ENCODE results near the gene IFNA17. TPM values are rescaled to one million over a fixed set of nuclear protein-coding genes. Genes with fewer than 3 reads are reported as not detected.
A peak's percentile ranks its signal among the peaks of the same experiment; 100 is the strongest.
"Not testable (repeated sequence)": the region's sequence is repeated elsewhere in the genome, so short reads cannot be mapped to it uniquely, and the experiment has no call there.

The IFNA17 gene
- total RNA-seq, 1 experiment from 2014 or later, result not detected

GRCh38 chr9:21234153-21234687 is 6.2 kb upstream of the IFNA17 start:
- Histone ChIP-seq H3K27me3 (no peaks in the 10 kb centered on the region), H3K36me3 (no peaks in the 10 kb centered on the region), H3K9me3 (replicated peaks) (no peaks in the 10 kb centered on the region), H3K4me1 (no peaks in the 10 kb centered on the region), H3K27ac (no peak overlapping the region), H3K4me3 (no peak overlapping the region)
- DNase-seq, result no peak

DNA sequence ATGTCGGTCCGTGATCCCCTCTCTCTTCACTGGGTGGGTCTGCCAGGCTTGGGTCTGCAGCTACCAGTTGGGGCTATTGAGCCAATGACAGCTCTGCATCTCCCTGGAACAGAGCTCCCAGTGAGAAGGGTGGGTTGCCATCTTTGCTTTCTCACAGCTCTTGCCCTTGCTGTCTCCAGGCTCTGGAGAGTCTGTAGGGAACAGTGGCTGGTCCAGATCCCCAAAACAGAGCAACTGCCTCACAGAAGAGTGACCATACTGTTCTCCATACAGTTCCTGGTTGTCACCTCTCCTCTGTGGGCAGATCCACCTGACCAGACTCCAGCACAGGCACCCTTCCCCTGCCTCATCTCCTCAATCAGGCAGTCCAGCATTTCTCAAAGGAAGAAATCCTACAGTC is 5.2 kb upstream of the IFNA17 start:
- H3K27me3 ChIP-seq, result no peaks in the 10 kb centered on the region
- DNase-seq, result no peak
- H3K36me3 ChIP-seq, result no peaks in the 10 kb centered on the region
- H3K4me3 ChIP-seq, result no peak overlapping the region
- no peaks in the 10 kb centered on the region for H3K9me3 ChIP-seq (replicated peaks)
- no peaks in the 10 kb centered on the region for H3K4me1 ChIP-seq
- H3K27ac ChIP-seq, result no peak overlapping the region

DNA sequence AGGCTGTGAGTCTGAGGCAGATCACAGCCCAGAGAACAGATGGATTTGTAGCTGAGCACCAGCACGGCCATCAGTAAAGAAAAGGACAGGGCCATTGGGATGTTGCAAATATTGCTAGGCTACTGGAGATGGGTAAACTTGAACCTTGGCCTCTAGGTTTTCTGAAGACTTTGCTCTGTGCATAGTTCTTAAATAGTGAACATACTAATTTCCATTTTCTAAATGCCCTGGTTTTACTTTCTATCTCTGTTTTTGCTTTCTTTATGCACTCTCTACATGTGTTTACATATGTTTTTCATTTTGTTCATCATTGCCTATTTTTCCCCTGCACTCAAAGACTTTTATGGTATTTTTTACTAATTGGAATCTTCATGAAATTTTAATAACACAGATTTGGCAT is 10.8 kb downstream of the IFNA17 start, which contains the start of gene IFNA16:
Gene IFNA16 (minus strand): TSS at position 101 of the 400 bp plus-strand sequence. CDS start 6 bp downstream, at position 95.
- H3K4me3 ChIP-seq; H3K27me3 ChIP-seq; H3K4me1 ChIP-seq; H3K9me3 ChIP-seq (replicated peaks); H3K36me3 ChIP-seq; DNase-seq; H3K27ac ChIP-seq: not testable (repeated sequence)

- not testable (repeated sequence) for H3K4me3 ChIP-seq; H3K9me3 ChIP-seq (replicated peaks); H3K27ac ChIP-seq; H3K27me3 ChIP-seq; H3K36me3 ChIP-seq; H3K4me1 ChIP-seq
- DNase-seq, result peak in 1 of 2 experiments; percentile 13
Measured at GRCh38 chr9:21213411-21214326, 14.4 kb downstream of the IFNA17 start.

DNA sequence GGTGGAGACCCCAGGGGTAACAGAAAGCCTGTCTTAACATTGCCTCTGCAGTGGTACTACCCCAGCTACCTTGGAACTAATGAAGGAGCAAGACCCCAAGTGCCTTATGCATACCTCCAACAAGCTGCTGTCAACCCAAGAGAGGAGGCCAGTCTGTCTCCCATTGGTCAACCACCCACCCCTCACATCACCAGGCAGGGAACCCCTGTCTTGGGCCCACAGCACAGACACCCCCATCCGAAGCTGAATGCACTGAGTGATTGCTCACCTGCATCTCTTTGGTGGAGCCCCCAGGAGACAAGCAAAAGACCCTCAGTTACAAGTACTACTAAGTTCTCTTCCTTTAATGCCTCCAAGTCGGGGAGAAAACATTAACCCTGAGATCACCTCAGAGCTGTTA is 15.9 kb downstream of the IFNA17 start:
- not testable (repeated sequence) for H3K27me3 ChIP-seq; H3K9me3 ChIP-seq (replicated peaks); H3K4me1 ChIP-seq; DNase-seq; H3K27ac ChIP-seq; H3K4me3 ChIP-seq; H3K36me3 ChIP-seq

DNA sequence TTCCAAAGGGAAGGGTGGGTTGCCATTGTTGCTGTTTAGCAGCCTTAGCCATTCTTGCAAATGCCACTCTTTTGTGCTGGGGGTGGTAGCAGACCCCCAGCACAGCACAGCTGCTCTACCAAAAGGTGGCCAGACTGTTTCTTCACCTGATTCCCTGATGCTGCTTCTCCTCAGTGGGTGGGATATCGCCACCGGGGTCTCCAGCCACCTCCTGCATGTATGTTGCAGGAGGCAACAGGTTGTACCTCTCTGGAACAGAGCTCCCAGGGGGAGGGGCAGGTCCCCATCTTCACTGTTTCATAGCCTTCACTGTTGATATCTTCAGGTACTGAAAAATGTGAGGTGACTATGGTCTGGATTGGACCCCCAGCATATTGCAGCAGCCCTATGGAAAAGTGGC is 17.2 kb downstream of the IFNA17 start:
- H3K4me1 ChIP-seq; H3K27me3 ChIP-seq; H3K27ac ChIP-seq; H3K36me3 ChIP-seq; DNase-seq; H3K4me3 ChIP-seq; H3K9me3 ChIP-seq (replicated peaks): not testable (repeated sequence)

DNA sequence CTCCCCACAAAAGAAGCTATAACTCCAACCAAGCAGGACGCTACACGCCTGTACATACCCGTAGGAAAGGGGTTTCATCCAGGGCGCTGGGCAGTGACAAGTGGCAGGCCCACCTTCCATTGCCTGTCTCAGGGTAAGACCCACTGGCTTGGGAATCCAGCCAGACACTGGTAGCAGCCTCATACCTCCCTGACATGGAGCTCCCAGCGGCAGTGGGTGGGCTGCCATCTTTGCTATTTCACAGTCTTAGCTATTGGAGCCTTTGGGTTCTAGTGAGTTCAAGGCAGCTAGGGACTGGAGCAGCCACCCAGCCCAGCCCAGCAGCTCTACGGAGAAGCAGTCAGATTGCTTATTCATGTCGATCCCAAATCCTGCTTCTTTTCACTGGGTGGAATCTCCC is 17.7 kb downstream of the IFNA17 start:
- H3K9me3 ChIP-seq (replicated peaks), result no peaks in the 10 kb centered on the region
- no peak for DNase-seq
- no peaks in the 10 kb centered on the region for H3K36me3 ChIP-seq
- H3K27me3 ChIP-seq, result no peaks in the 10 kb centered on the region
- no peaks in the 10 kb centered on the region for H3K4me1 ChIP-seq
- H3K27ac ChIP-seq, result no peak overlapping the region
- H3K4me3 ChIP-seq, result no peak overlapping the region

DNA sequence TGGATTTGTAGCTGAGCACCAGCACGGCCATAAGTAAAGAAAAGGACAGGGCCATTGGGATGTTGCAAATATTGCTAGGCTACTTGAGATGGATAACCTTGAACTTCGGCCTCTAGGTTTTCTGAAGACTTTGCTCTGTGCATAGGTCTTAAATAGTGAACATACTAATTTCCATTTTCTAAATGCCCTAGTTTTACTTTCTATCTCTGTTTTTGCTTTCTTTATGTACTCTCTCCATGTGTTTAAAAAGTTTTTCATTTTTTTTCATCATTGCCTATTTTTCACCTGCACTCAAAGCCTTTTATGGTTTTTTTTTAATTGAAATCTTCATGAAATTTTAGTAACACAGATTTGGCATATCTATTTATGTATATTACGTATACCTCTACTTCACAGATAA is 21.0 kb downstream of the IFNA17 start, which contains the start of gene IFNA10:
Gene IFNA10 (minus strand): TSS at position 101 of the 400 bp plus-strand sequence. CDS start 46 bp downstream, at position 55.
- H3K4me1 ChIP-seq, result not testable (repeated sequence)

GRCh38 chr9:21205204-21205603 is 22.8 kb downstream of the IFNA17 start:
- no peaks in the 10 kb centered on the region for H3K4me1 ChIP-seq
- no peaks in the 10 kb centered on the region for H3K27me3 ChIP-seq
- H3K4me3 ChIP-seq, result no peak overlapping the region
- no peaks in the 10 kb centered on the region for H3K9me3 ChIP-seq (replicated peaks)
- no peak overlapping the region for H3K27ac ChIP-seq
- H3K36me3 ChIP-seq, result no peaks in the 10 kb centered on the region
- no peak for DNase-seq

More for the DNA sequence above, 21.0 kb downstream of the IFNA17 start, which contains the start of gene IFNA10:
- H3K27ac ChIP-seq; H3K27me3 ChIP-seq; H3K36me3 ChIP-seq; H3K4me3 ChIP-seq; H3K9me3 ChIP-seq (replicated peaks); DNase-seq: not testable (repeated sequence)

GRCh38 chr9:21202105-21202504 is 25.9 kb downstream of the IFNA17 start, which contains the start of gene IFNA7:
IFNA7 (minus strand) TSS chr9:21202205; CDS start chr9:21202165, 40 bp downstream.
- DNase-seq; H3K27me3 ChIP-seq; H3K4me1 ChIP-seq; H3K27ac ChIP-seq; H3K9me3 ChIP-seq (replicated peaks); H3K4me3 ChIP-seq; H3K36me3 ChIP-seq: not testable (repeated sequence)

DNA sequence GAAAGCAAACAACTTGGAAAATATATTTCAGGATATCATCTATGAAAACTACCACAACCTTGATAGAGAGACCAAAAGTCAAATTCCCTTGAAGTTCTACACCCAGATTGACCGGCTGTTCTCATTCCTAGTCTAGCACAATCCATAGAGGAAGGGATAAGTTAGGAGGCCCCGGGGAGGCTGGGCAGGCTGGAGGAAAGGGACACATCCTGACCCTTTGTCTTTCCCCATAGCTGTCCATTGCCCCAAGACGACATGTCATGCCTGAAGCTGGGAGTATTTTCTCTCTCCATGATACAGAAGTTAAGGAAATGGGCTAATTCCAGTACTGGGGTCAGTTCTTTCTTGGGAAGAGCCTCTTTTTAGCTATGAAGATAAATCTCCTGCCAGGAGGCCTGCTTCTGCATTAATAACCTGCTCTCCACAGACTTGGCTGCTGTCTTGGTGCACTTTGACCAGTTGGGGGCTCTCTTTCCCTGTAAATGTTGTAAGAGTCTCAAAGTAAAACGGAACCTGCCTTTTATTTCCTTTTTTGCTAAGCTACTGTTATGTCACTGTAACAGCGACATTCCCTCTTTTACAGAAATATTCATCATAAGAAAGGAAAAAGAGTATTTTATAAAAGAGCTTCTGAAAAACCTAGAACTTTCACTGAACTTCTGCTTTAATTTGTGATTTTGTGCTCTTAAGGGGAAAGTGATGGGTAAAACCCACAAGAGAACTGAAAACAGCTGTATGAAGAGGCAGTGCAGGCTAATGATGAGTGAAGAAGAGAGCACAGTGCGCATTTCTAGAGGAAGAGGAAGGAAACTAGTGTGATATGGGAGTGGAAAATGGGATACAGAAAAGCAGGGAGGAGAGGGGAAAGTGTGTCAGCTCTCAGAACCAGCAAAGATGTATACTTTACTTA is 32.9 kb downstream of the IFNA17 start:
- peak; percentile 8 to 24 for DNase-seq

GRCh38 chr9:21187487-21187886 is 40.5 kb downstream of the IFNA17 start, which contains the start of gene IFNA4:
IFNA4 (minus strand) TSS chr9:21187587; CDS start chr9:21187531, 56 bp downstream.
- not testable (repeated sequence) for H3K27ac ChIP-seq; H3K9me3 ChIP-seq (replicated peaks); DNase-seq; H3K4me1 ChIP-seq; H3K36me3 ChIP-seq; H3K4me3 ChIP-seq; H3K27me3 ChIP-seq

More for the DNA sequence above, 32.9 kb downstream of the IFNA17 start:
- H3K36me3 ChIP-seq; H3K4me3 ChIP-seq; H3K27me3 ChIP-seq; H3K27ac ChIP-seq; H3K9me3 ChIP-seq (replicated peaks); H3K4me1 ChIP-seq: not testable (repeated sequence)

DNA sequence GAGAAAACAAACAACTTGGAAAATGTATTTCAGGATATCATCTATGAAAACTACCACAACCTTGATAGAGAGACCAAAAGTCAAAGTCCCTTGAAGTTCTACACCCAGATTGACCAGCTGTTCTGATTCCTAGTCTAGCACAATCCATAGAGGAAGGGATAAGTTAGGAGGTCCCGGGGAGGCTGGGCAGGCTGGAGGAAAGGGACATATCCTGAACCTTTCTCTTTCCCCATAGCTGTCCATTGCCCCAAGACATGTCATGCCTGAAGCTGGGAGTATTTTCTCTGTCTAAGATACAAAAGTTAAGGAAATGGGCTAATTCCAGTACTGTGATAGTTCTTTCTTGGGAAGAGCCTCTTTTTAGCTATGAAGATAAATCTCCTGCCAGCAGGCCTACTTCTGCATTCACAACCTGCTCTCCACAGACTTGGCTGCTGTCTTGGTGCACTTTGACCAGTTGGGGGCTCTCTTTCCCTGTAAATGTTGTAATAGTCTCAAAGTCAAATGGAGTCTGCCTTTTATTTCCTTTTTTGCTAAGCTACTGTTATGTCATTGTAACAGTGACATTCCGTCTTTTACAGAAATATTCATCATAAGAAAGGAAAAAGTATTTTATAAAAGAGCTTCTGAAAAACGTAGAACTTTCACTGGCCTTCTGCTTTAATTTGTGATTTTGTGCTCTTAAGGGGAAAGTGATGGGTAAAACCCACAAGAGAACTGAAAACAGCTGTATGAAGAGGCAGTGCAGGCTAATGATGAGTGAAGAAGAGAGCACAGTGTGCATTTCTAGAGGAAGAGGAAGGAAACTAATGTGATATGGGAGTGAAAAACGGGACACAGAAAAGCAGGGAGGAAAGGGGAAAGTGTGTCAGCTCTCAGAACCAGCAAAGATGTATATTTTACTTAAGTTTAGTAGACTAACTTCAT is 44.9 kb downstream of the IFNA17 start:
- H3K27ac ChIP-seq; H3K4me1 ChIP-seq; H3K4me3 ChIP-seq; H3K36me3 ChIP-seq; H3K27me3 ChIP-seq; H3K9me3 ChIP-seq (replicated peaks): not testable (repeated sequence)
- DNase-seq, result peak in 1 of 2 experiments; percentile 27
